ENCODE data around the gene FOXP2.

Gene FOXP2

DNA sequence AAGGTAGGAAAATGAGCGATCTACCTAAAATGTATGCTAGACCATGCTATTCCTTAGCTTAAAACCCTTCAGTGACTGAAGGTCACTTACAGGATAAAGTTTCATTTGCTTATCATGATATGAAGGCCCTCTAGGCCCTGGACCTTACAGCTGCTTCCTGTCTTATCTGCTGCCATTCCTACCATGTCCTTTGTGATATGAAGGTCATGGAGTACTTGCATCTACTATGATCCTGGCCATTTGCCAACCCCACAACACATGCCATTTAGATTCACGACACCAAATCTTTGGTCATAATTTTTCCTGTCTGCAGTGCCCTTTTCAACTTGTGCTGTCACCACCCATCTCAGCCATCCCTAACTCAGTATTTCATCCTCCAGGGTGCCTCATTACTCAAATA lies 325.5 kb downstream of the FOXP2 start:
- DNase-seq: no peak

DNA sequence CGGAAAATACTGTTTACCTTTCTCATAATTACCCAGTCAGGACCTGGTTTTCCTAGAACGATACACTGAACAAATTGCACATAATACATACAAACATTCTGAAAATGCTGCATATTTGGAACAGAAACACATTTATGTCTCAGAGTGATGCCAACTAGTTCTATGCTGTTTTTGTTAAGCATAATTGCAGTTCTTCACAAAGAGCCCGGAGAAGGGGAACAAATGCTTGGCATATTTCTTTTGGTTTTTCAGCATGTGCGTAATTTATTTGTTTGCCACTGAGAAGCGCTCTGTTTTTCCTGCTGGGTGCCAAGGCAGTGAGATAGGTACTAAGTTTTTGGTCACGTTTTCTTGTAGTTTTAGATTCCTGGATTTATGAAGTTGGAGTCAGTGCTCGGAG lies 326.3 kb downstream of the FOXP2 start:
- DNase-seq: no peak

DNA sequence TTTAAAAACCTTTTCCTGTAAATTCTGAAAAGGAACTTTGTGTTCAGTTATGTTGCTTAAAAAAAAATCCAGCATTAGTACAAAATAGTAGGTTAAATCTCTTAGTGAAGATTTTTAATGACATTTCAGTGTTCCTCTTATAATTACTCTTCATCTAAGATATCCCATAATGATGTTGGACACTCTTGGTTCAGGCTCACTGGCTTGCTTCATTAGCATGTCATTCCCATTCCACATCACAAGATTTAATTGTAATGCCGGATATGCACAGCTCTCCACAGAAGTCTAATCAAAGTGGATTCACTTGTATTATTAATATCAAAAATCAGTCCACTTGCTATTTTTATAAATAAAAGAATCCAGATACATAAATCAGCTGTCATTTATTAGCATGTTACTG lies 327.3 kb downstream of the FOXP2 start:
- no peak for DNase-seq

Measured in effector CD4-positive, alpha-beta T cell (primary cell).